HCT116 (cell line): Measurements from ENCODE around the gene KRTAP22-2. TPM values are rescaled to one million over a fixed set of nuclear protein-coding genes. Genes with fewer than 3 reads are reported as not detected.

ENCODE experiments used
- ATAC-seq: fragments of 200-7000 bp; cut with Tn5 transposase; 2 replicates; pipeline ENCODE4 v1.9.1; 2020; ENCODE audit warnings: mild to moderate bottlenecking, moderate library complexity
- BruUV-seq: library from RNA; stranded (reverse); fragments of 400-500 nt; replicated peaks from 2 replicates; lab custom pipeline; 2021; lab: Mats Ljungman, UMichigan
- CTCF ChIA-PET: fragments of 300-600 bp; sonication (Branson Sonifier 250); formaldehyde crosslinking; loops from one replicate; lab custom pipeline; 2021; ENCODE audit warnings: antibody characterized with exemption; lab: Charles Lee
- POLR2A ChIA-PET: fragments of 300-600, 350-600 bp; sonication (Branson Sonifier 250); formaldehyde crosslinking; loops from one replicate; lab custom pipeline; 2021; ENCODE audit warnings: antibody characterized with exemption; lab: Charles Lee
- RAD21 ChIA-PET, 2 experiments: fragments of 300-600 bp; sonication (Branson Sonifier 250); formaldehyde crosslinking; loops; one replicate each; lab custom pipeline; 2023; ENCODE audit warnings: low total read pairs in 2 of 2; ENCODE audit not compliant: uncharacterized antibody in 2 of 2, unreplicated experiment in 2 of 2, low non-redundant PET in 1 of 2; lab: Charles Lee
- DNase-seq: peaks from one replicate; pipeline ENCODE4 v3.0.0-alpha.2; 2010; ENCODE audit warnings: low read depth, low spot score
- H2AFZ ChIP-seq: fragments of 200-600 bp; shearing (Covaris generic), sonication (generic); 2 replicates; pipeline ENCODE4 v1.6.1; 2017; ENCODE audit warnings: low read depth, mixed run types, mixed read lengths, antibody characterized with exemption, low read length; ENCODE audit not compliant: poor library complexity, severe bottlenecking
- H3K27ac ChIP-seq: 2 replicates; pipeline ENCODE4 v1.5.1; 2012; ENCODE audit warnings: low read depth, low read length
- H3K27me3 ChIP-seq: fragments of 200-600 bp; sonication (generic); 2 replicates; pipeline ENCODE4 v1.6.1; 2016; ENCODE audit warnings: mixed run types, low read length, mixed read lengths; ENCODE audit not compliant: insufficient read depth
- H3K36me3 ChIP-seq, 2 experiments: fragments of 200-500 bp in 1 of 2; fragments of 200-600 bp in 1 of 2; sonication (Bioruptor generic) in 1 of 2; sonication (generic) in 1 of 2; 2 replicates each; pipeline versions ENCODE4 v1.5.1 to v1.6.1; 2014 to 2016; ENCODE audit warnings: low read length in 2 of 2, inconsistent platforms in 1 of 2, mixed read lengths in 1 of 2, mixed run types in 1 of 2; ENCODE audit not compliant: insufficient read depth in 2 of 2, control insufficient read depth in 1 of 2
- H3K4me1 ChIP-seq, 2 experiments: fragments of 200-600 bp in 1 of 2; sonication (generic) in 1 of 2; 2 replicates each; pipeline versions ENCODE4 v1.5.1 to v1.6.1; 2012 to 2017; ENCODE audit warnings: low read length in 2 of 2, inconsistent platforms in 1 of 2, mild to moderate bottlenecking in 1 of 2, mixed read lengths in 1 of 2, mixed run types in 1 of 2, moderate library complexity in 1 of 2; ENCODE audit not compliant: insufficient read depth in 2 of 2, control insufficient read depth in 1 of 2
- H3K4me2 ChIP-seq: fragments of 200-600 bp; sonication (generic); 2 replicates; pipeline ENCODE4 v1.6.1; 2017; ENCODE audit warnings: mixed run types, low read length, mixed read lengths
- H3K4me3 ChIP-seq, 2 experiments: fragments of 200-600 bp in 1 of 2; sonication (generic) in 1 of 2; replicated peaks in 1 of 2; 2 replicates each; pipeline ENCODE4 v1.5.1; 2011 to 2016; ENCODE audit warnings: low read length in 2 of 2, control low read depth in 1 of 2, low read depth in 1 of 2, mild to moderate bottlenecking in 1 of 2, mixed read lengths in 1 of 2, mixed run types in 1 of 2
- H3K79me2 ChIP-seq: fragments of 200-600 bp; sonication (generic); 2 replicates; pipeline ENCODE4 v1.6.1; 2017; ENCODE audit warnings: mild to moderate bottlenecking, mixed run types, low read length, moderate library complexity, mixed read lengths; ENCODE audit not compliant: insufficient read depth
- H3K9ac ChIP-seq: fragments of 200-600 bp; sonication (generic); 2 replicates; pipeline ENCODE4 v1.6.1; 2016; ENCODE audit warnings: low read length, mixed read lengths
- H3K9me2 ChIP-seq: fragments of 200-600 bp; sonication (generic), shearing (Covaris generic); 2 replicates; pipeline ENCODE4 v1.6.1; 2017; ENCODE audit warnings: mixed run types, mild to moderate bottlenecking, moderate library complexity; ENCODE audit not compliant: insufficient read depth
- H3K9me3 ChIP-seq, 2 experiments: fragments of 200-500 bp in 1 of 2; fragments of 200-600 bp in 1 of 2; sonication (Bioruptor generic) in 1 of 2; sonication (generic) in 1 of 2; 2 replicates each; pipeline ENCODE4 v1.6.1; 2014 to 2017; ENCODE audit warnings: low read length in 2 of 2, mixed read lengths in 2 of 2, inconsistent platforms in 1 of 2, low read depth in 1 of 2, mild to moderate bottlenecking in 1 of 2, mixed run types in 1 of 2, moderate library complexity in 1 of 2; ENCODE audit not compliant: control insufficient read depth in 1 of 2, insufficient read depth in 1 of 2
- H4K20me1 ChIP-seq: fragments of 200-600 bp; sonication (generic), shearing (Covaris generic); 2 replicates; pipeline ENCODE4 v1.6.1; 2017; ENCODE audit warnings: mixed run types, mild to moderate bottlenecking, moderate library complexity; ENCODE audit not compliant: insufficient read depth
- CBX3 ChIP-seq: IDR thresholded peaks from 2 replicates; pipeline ENCODE4 v1.6.1; 2012; ENCODE audit warnings: low read depth
- CEBPB ChIP-seq: IDR thresholded peaks from 2 replicates; pipeline ENCODE4 v1.6.1; 2012; ENCODE audit warnings: low read depth
- EGR1 ChIP-seq: IDR thresholded peaks from 2 replicates; pipeline ENCODE4 v1.6.1; 2012; ENCODE audit warnings: low read depth
- EZH2phosphoT487 ChIP-seq: fragments of 200-600 bp; IDR thresholded peaks from 2 replicates; pipeline ENCODE4 v1.6.1; 2018; ENCODE audit warnings: antibody characterized with exemption, borderline replicate concordance
- FOSL1 ChIP-seq: IDR thresholded peaks from 2 replicates; pipeline ENCODE4 v1.6.1; 2012; ENCODE audit warnings: low read depth
- JUND ChIP-seq: IDR thresholded peaks from 2 replicates; pipeline ENCODE4 v1.6.1; 2012
- MAX ChIP-seq: IDR thresholded peaks from 2 replicates; pipeline ENCODE4 v1.6.1; 2012
- POLR2A ChIP-seq: IDR thresholded peaks from 2 replicates; pipeline ENCODE4 v1.7.0; 2011; ENCODE audit warnings: borderline replicate concordance; ENCODE audit not compliant: insufficient read depth, insufficient read length; ENCODE audit errors: extremely low read depth
- POLR2AphosphoS5 ChIP-seq: IDR thresholded peaks from 2 replicates; pipeline ENCODE4 v1.6.1; 2011; ENCODE audit warnings: mild to moderate bottlenecking, low read depth, low read length, moderate library complexity
- RAD21 ChIP-seq: IDR thresholded peaks from 2 replicates; pipeline ENCODE4 v1.6.1; 2012; ENCODE audit warnings: low read depth, mild to moderate bottlenecking
- SP1 ChIP-seq: IDR thresholded peaks from 2 replicates; pipeline ENCODE4 v1.6.1; 2012; ENCODE audit warnings: low read depth
- SRF ChIP-seq: IDR thresholded peaks from 2 replicates; pipeline ENCODE4 v1.6.1; 2012; ENCODE audit warnings: low read depth
- YY1 ChIP-seq: IDR thresholded peaks from 2 replicates; pipeline ENCODE4 v1.6.1; 2011; ENCODE audit warnings: low read length, low read depth, moderate library complexity, mild to moderate bottlenecking; ENCODE audit not compliant: insufficient replicate concordance; ENCODE audit errors: extremely low read depth
- ZFX ChIP-seq: fragments of 450-650 bp; IDR thresholded peaks from 2 replicates; pipeline ENCODE4 v1.6.1; 2017
- ZNF274 ChIP-seq: fragments of 200-500 bp; sonication (Bioruptor generic); IDR thresholded peaks from 2 replicates; pipeline ENCODE4 v1.6.1; 2014; ENCODE audit warnings: mild to moderate bottlenecking, low read depth, low read length, inconsistent platforms
- intact Hi-C: fragments of 100-400 bp; cut with micrococcal nuclease; formaldehyde crosslinking; loops from 2 replicates; pipeline ENCODE4 v1.10.0; 2022
- total RNA-seq: library from RNA; stranded (reverse); gene quantifications from one replicate; pipeline ENCODE4 v1.2.1, GENCODE V29; 2021; ENCODE audit not compliant: unreplicated experiment
- TF ChIP-seq, protein P1 (sequence below): IDR thresholded peaks from 2 replicates; pipeline ENCODE4 v1.6.1; 2011; ENCODE audit warnings: mild to moderate bottlenecking, low read length, moderate library complexity; ENCODE audit not compliant: insufficient replicate concordance; ENCODE audit errors: extremely low read depth
- TF ChIP-seq, protein P2 (sequence below): IDR thresholded peaks from 2 replicates; pipeline ENCODE4 v1.6.1; 2012

The KRTAP22-2 gene
- total RNA-seq, 1 experiment from 2014 or later, result not detected

GRCh38 chr21:30600787-30601186, 10.6 kb upstream of the KRTAP22-2 start, which contains the start of gene KRTAP22-1:
TSS of gene KRTAP22-1 (plus strand) at chr21:30601087.
- no peaks in the 10 kb centered on the region for H3K9me2 ChIP-seq
- no TSS peak for BruUV-seq
- DNase-seq, result no peak
- ChIA-PET RAD21 (no interaction called here), CTCF (no interaction called here), POLR2A (no interaction called here)
- H3K4me3 ChIP-seq, result no peak within 1 kb of the TSS
- no peaks in the 10 kb centered on the region for H3K79me2 ChIP-seq
- H3K27me3 ChIP-seq, result no peaks in the 10 kb centered on the region
- H2AFZ ChIP-seq, result no peak within 1 kb of the TSS
- no peak within 1 kb of the TSS for H3K9ac ChIP-seq
- H3K9me3 ChIP-seq, result peaks cover 6 to 36% of the 10 kb centered on the region in 2 experiments; a peak in 2 of 4 replicates
- H3K4me1 ChIP-seq, result no peaks in the 10 kb centered on the region
- H3K4me2 ChIP-seq, result no peak within 1 kb of the TSS
- no peaks in the 10 kb centered on the region for H3K36me3 ChIP-seq
- H3K27ac ChIP-seq, result no peak within 1 kb of the TSS
- no peaks in the 10 kb centered on the region for H4K20me1 ChIP-seq
- ATAC-seq, result no peak
- TF ChIP-seq FOSL1, result no peak
- TF ChIP-seq RAD21, result no peak
- TF ChIP-seq, protein P1, sequence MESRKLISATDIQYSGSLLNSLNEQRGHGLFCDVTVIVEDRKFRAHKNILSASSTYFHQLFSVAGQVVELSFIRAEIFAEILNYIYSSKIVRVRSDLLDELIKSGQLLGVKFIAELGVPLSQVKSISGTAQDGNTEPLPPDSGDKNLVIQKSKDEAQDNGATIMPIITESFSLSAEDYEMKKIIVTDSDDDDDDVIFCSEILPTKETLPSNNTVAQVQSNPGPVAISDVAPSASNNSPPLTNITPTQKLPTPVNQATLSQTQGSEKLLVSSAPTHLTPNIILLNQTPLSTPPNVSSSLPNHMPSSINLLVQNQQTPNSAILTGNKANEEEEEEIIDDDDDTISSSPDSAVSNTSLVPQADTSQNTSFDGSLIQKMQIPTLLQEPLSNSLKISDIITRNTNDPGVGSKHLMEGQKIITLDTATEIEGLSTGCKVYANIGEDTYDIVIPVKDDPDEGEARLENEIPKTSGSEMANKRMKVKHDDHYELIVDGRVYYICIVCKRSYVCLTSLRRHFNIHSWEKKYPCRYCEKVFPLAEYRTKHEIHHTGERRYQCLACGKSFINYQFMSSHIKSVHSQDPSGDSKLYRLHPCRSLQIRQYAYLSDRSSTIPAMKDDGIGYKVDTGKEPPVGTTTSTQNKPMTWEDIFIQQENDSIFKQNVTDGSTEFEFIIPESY, result no peak
- TF ChIP-seq, protein P2, sequence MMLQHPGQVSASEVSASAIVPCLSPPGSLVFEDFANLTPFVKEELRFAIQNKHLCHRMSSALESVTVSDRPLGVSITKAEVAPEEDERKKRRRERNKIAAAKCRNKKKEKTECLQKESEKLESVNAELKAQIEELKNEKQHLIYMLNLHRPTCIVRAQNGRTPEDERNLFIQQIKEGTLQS, result no peak
- TF ChIP-seq ZFX, result no peak
- intact Hi-C loops, result no loop called here

DNA sequence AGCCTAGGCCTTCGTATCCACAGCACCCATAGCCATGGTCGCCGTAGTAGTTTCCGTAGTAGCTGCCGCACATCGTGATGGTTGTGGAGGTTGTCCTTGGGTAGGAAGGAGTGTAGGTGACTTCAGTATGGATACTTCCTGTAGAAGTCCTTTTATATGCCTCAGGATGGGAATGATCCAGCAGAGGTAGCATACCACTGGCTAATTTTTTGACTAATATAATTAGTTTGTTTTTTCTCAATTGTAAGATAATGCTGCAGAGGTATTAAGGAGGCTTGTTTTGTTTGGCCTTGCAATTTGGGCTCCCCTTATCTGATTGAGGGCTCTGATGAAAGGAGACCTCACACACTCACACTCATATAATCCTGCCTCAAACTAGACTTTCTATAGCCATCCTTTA, 8.6 kb upstream of the KRTAP22-2 start, which contains the start of gene KRTAP6-2:
Gene KRTAP6-2, minus strand, starts transcription at position 101 of the 400 bp plus-strand sequence. Its CDS starts 28 bp downstream, at position 73.
- intact Hi-C loops, result no loop called here
- no peak within 1 kb of the TSS for H3K27ac ChIP-seq
- H3K79me2 ChIP-seq, result no peaks in the 10 kb centered on the region
- no peak within 1 kb of the TSS for H3K9ac ChIP-seq
- H4K20me1 ChIP-seq, result no peaks in the 10 kb centered on the region
- no peaks in the 10 kb centered on the region for H3K9me2 ChIP-seq
- ChIA-PET RAD21 (no interaction called here), POLR2A (no interaction called here), CTCF (no interaction called here)
- TF ChIP-seq SRF (no peak), EGR1 (no peak), POLR2A (no peak), CEBPB (no peak), RAD21 (no peak), MAX (no peak), ZFX (no peak), FOSL1 (no peak), EZH2phosphoT487 (no peak), CBX3 (no peak), YY1 (no peak), POLR2AphosphoS5 (no peak), JUND (no peak), ZNF274 (no peak), SP1 (no peak)
- TF ChIP-seq, protein P2, result no peak
- TF ChIP-seq, protein P1, result no peak
- H3K27me3 ChIP-seq, result no peaks in the 10 kb centered on the region
- H3K9me3 ChIP-seq, result peaks cover 8 to 36% of the 10 kb centered on the region in 2 experiments; a peak in 2 of 4 replicates
- no peaks in the 10 kb centered on the region for H3K36me3 ChIP-seq
- BruUV-seq, result no TSS peak
- H3K4me1 ChIP-seq, result no peaks in the 10 kb centered on the region
- ATAC-seq (no peak), DNase-seq (no peak)
- H3K4me3 ChIP-seq, result no peak within 1 kb of the TSS
- H2AFZ ChIP-seq, result no peak within 1 kb of the TSS
- H3K4me2 ChIP-seq, result no peak within 1 kb of the TSS
